ES-I3 (cell line): ENCODE data around the gene PLA2G4A.

Experiments
- H3K36me3 ChIP-seq: 2 replicates; pipeline ENCODE4 v1.6.1; 2013; ENCODE audit warnings: mild to moderate bottlenecking, low read length, control low read depth, moderate library complexity; ENCODE audit not compliant: insufficient read depth
- H3K4me1 ChIP-seq: 2 replicates; pipeline ENCODE4 v1.6.1; 2013; ENCODE audit warnings: mild to moderate bottlenecking, control low read depth, low read length; ENCODE audit not compliant: insufficient read depth
- H3K9ac ChIP-seq: 2 replicates; pipeline ENCODE4 v1.6.1; 2013; ENCODE audit warnings: low read depth, mild to moderate bottlenecking, low read length, moderate library complexity
- H3K9me3 ChIP-seq: 2 replicates; pipeline ENCODE4 v1.6.1; 2013; ENCODE audit warnings: mild to moderate bottlenecking, low read length, moderate library complexity; ENCODE audit not compliant: control insufficient read depth, insufficient read depth

PLA2G4A gene

GRCh38 chr1:186828611-186829454 is at the start of gene PLA2G4A:
PLA2G4A (plus strand) TSS chr1:186828949; CDS start chr1:186854355, 25,406 bp downstream.
- Histone ChIP-seq H3K9me3 (no peaks in the 10 kb centered on the region), H3K36me3 (no peaks in the 10 kb centered on the region), H3K9ac (peak within 1 kb of the TSS; percentile 58), H3K4me1 (no peaks in the 10 kb centered on the region)

GRCh38 chr1:186780076-186780475 is 48.7 kb upstream of the PLA2G4A start:
- Histone ChIP-seq H3K9ac (no peak overlapping the region), H3K9me3 (no peaks in the 10 kb centered on the region), H3K36me3 (no peaks in the 10 kb centered on the region), H3K4me1 (no peaks in the 10 kb centered on the region)

- Histone ChIP-seq H3K4me1 (no peaks in the 10 kb centered on the region), H3K9me3 (no peaks in the 10 kb centered on the region), H3K9ac (no peak overlapping the region), H3K36me3 (no peaks in the 10 kb centered on the region)
Measured at GRCh38 chr1:186781730-186782129, 47.0 kb upstream of the PLA2G4A start.

- Histone ChIP-seq H3K9ac (no peak overlapping the region), H3K4me1 (no peaks in the 10 kb centered on the region), H3K9me3 (no peaks in the 10 kb centered on the region), H3K36me3 (no peaks in the 10 kb centered on the region)
Measured at GRCh38 chr1:186782791-186783190, 46.0 kb upstream of the PLA2G4A start.

GRCh38 chr1:186783193-186783592 is 45.6 kb upstream of the PLA2G4A start:
- Histone ChIP-seq H3K9me3 (no peaks in the 10 kb centered on the region), H3K4me1 (no peaks in the 10 kb centered on the region), H3K36me3 (no peaks in the 10 kb centered on the region), H3K9ac (no peak overlapping the region)

GRCh38 chr1:186785503-186785902 is 43.2 kb upstream of the PLA2G4A start:
- no peaks in the 10 kb centered on the region for H3K4me1 ChIP-seq
- no peaks in the 10 kb centered on the region for H3K9me3 ChIP-seq
- H3K9ac ChIP-seq: no peak overlapping the region
- H3K36me3 ChIP-seq: no peaks in the 10 kb centered on the region

GRCh38 chr1:186790101-186790500 is 38.6 kb upstream of the PLA2G4A start:
- H3K9me3 ChIP-seq: no peaks in the 10 kb centered on the region
- H3K36me3 ChIP-seq: no peaks in the 10 kb centered on the region
- H3K4me1 ChIP-seq: no peaks in the 10 kb centered on the region
- H3K9ac ChIP-seq: no peak overlapping the region

GRCh38 chr1:186792870-186793581 is 35.7 kb upstream of the PLA2G4A start:
- Histone ChIP-seq H3K4me1 (no peaks in the 10 kb centered on the region), H3K36me3 (no peaks in the 10 kb centered on the region), H3K9me3 (no peaks in the 10 kb centered on the region), H3K9ac (no peak overlapping the region)

GRCh38 chr1:186793582-186793927 is 35.2 kb upstream of the PLA2G4A start:
- Histone ChIP-seq H3K4me1 (no peaks in the 10 kb centered on the region), H3K9me3 (no peaks in the 10 kb centered on the region), H3K36me3 (no peaks in the 10 kb centered on the region)

GRCh38 chr1:186798960-186799688 is 29.6 kb upstream of the PLA2G4A start:
- Histone ChIP-seq H3K4me1 (no peaks in the 10 kb centered on the region), H3K36me3 (no peaks in the 10 kb centered on the region), H3K9ac (no peak overlapping the region), H3K9me3 (no peaks in the 10 kb centered on the region)

More at GRCh38 chr1:186793582-186793927, 35.2 kb upstream of the PLA2G4A start:
- no peak overlapping the region for H3K9ac ChIP-seq

GRCh38 chr1:186799689-186800054 is 29.1 kb upstream of the PLA2G4A start:
- Histone ChIP-seq H3K9me3 (no peaks in the 10 kb centered on the region), H3K4me1 (no peaks in the 10 kb centered on the region), H3K36me3 (no peaks in the 10 kb centered on the region), H3K9ac (no peak overlapping the region)

- Histone ChIP-seq H3K9me3 (no peaks in the 10 kb centered on the region), H3K36me3 (no peaks in the 10 kb centered on the region), H3K4me1 (no peaks in the 10 kb centered on the region), H3K9ac (no peak overlapping the region)
Measured at GRCh38 chr1:186802388-186802787, 26.4 kb upstream of the PLA2G4A start.

- Histone ChIP-seq H3K4me1 (no peaks in the 10 kb centered on the region), H3K9ac (no peak overlapping the region), H3K9me3 (no peaks in the 10 kb centered on the region), H3K36me3 (no peaks in the 10 kb centered on the region)
Measured at GRCh38 chr1:186804679-186805078, 24.1 kb upstream of the PLA2G4A start.

- Histone ChIP-seq H3K9ac (no peak overlapping the region), H3K36me3 (no peaks in the 10 kb centered on the region), H3K4me1 (no peaks in the 10 kb centered on the region), H3K9me3 (no peaks in the 10 kb centered on the region)
Measured at GRCh38 chr1:186806477-186806876, 22.3 kb upstream of the PLA2G4A start.
